HG02763 (cell line): ENCODE measurements around the gene PNN.
"Not testable (repeated sequence)": the region's sequence is repeated elsewhere in the genome, so short reads cannot be mapped to it uniquely, and the experiment has no call there.

ENCODE experiments used
- ATAC-seq: cut with Tn5 transposase; IDR thresholded peaks from one replicate; pipeline ENCODE4 v1.9.1; 2021; ENCODE audit warnings: mild to moderate bottlenecking, moderate library complexity; ENCODE audit not compliant: unreplicated experiment

Gene PNN

GRCh38 chr14:39174560-39175444, at the start of gene PNN:
PNN (plus strand) TSS chr14:39175254; CDS start chr14:39175280, 26 bp downstream.
- ATAC-seq, result peak; percentile 92

- ATAC-seq, result not testable (repeated sequence)
Observed at GRCh38 chr14:39137835-39138234, 37.2 kb upstream of the PNN start.

GRCh38 chr14:39138440-39138839, 36.6 kb upstream of the PNN start:
- ATAC-seq, result no peak

GRCh38 chr14:39140170-39140569, 34.9 kb upstream of the PNN start:
- no peak for ATAC-seq

- not testable (repeated sequence) for ATAC-seq
Observed at GRCh38 chr14:39141623-39142022, 33.4 kb upstream of the PNN start.

- not testable (repeated sequence) for ATAC-seq
Observed at GRCh38 chr14:39143226-39143625, 31.8 kb upstream of the PNN start.

GRCh38 chr14:39145266-39145966, 29.6 kb upstream of the PNN start:
- no peak for ATAC-seq

GRCh38 chr14:39154594-39155189, 20.4 kb upstream of the PNN start:
- no peak for ATAC-seq

- no peak for ATAC-seq
Observed at GRCh38 chr14:39157491-39157890, 17.6 kb upstream of the PNN start.

GRCh38 chr14:39158222-39158858, 16.7 kb upstream of the PNN start:
- ATAC-seq, result no peak

- ATAC-seq, result no peak
Observed at GRCh38 chr14:39160494-39160893, 14.6 kb upstream of the PNN start.

GRCh38 chr14:39167797-39168320, 7.2 kb upstream of the PNN start:
- not testable (repeated sequence) for ATAC-seq

GRCh38 chr14:39168591-39168990, 6.5 kb upstream of the PNN start:
- ATAC-seq, result no peak

- no peak for ATAC-seq
Observed at GRCh38 chr14:39169541-39169900, 5.5 kb upstream of the PNN start.

- ATAC-seq, result no peak
Observed at GRCh38 chr14:39173198-39173597, 1.9 kb upstream of the PNN start.

GRCh38 chr14:39175445-39176262, 600 bp downstream of the PNN start:
- ATAC-seq, result peak; percentile 5

- ATAC-seq, result no peak
Observed at GRCh38 chr14:39176263-39177167, 1.5 kb downstream of the PNN start.

- no peak for ATAC-seq
Observed at GRCh38 chr14:39177168-39177545, 2.1 kb downstream of the PNN start.

- ATAC-seq, result no peak
Observed at GRCh38 chr14:39179042-39179441, 4.0 kb downstream of the PNN start.
